GM13976 (cell line): Measurements from ENCODE around the gene ADGB.

ENCODE experiments used
- DNase-seq: peaks from one replicate; pipeline ENCODE4 v3.0.0; 2012; ENCODE audit warnings: low spot score
- CTCF ChIP-seq: IDR thresholded peaks from 2 replicates; pipeline ENCODE4 v1.5.1; 2012; ENCODE audit warnings: borderline replicate concordance, mild to moderate bottlenecking; ENCODE audit not compliant: insufficient read depth; ENCODE audit errors: extremely low read depth, missing control alignments, control extremely low read depth
- in situ Hi-C: fragments of 300-500 bp; cut with MboI; formaldehyde crosslinking; loops from one replicate; pipeline ENCODE4 v1.12.0; 2022; ENCODE audit warnings: low sequenced_read_pairs, mixed read lengths, inconsistent platforms; ENCODE audit not compliant: unreplicated experiment

Gene ADGB

GRCh38 chr6:146827216-146827928 lies 228.6 kb downstream of the ADGB start:
- DNase-seq: no peak
- in situ Hi-C loops: no loop called here
- TF ChIP-seq CTCF: no peak

DNA sequence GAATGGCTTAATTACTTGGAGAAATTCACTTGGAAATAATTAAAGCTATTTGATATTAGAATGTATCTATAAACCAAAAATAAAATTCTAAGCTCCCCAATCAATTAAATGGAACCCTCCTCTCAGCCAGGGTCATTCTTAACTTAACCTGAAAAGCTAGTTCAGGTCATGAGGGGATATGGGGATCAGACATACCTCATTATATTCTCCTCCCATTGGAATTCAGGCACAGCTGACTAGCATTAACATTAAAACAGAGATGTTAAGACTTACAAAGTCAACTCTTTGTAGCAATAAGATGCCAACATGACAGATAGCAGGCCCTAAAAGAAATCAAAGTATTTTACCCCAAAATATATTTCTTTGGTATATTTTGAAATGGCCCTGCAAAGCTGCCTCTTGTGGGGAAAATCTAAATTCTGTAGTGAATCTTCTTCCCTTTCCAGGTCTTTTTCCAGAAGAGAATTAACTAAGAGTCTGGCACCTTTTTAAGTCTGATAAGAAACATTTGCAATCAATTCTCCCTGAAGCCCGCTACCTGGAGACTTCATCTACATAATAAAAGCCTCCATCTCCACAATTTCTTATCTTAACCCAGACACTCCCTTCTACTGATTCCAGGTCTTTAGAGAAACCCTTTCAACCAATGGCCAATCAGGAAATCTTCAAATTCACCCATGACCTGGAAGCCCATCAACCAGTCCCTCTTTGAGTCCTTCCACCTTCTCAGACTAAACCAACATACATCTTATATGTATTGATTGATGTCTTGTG lies 231.2 kb downstream of the ADGB start:
- DNase-seq: no peak
- TF ChIP-seq CTCF: no peak
- in situ Hi-C loops: no loop called here

GRCh38 chr6:146833157-146833556 lies 234.4 kb downstream of the ADGB start:
- TF ChIP-seq CTCF: no peak
- in situ Hi-C loops: no loop called here
- no peak for DNase-seq

GRCh38 chr6:146840216-146840615 lies 241.4 kb downstream of the ADGB start:
- TF ChIP-seq CTCF: no peak
- in situ Hi-C loops: no loop called here
- DNase-seq: no peak

GRCh38 chr6:146840641-146841040 lies 241.9 kb downstream of the ADGB start:
- no peak for DNase-seq
- in situ Hi-C loops: no loop called here
- TF ChIP-seq CTCF: no peak

- no peak for TF ChIP-seq CTCF
- in situ Hi-C loops: no loop called here
- no peak for DNase-seq
Observed at GRCh38 chr6:146847426-146847825, 248.7 kb downstream of the ADGB start.
